WTC11 (cell line): ENCODE data around the gene TMEM145. TPM values are rescaled to one million over a fixed set of nuclear protein-coding genes. Genes with fewer than 3 reads are reported as not detected.

Experiments
- ATAC-seq: fragments of 200-7000 bp; cut with Tn5 transposase; 2 replicates; pipeline ENCODE4 v1.10.0; 2021; ENCODE audit warnings: mild to moderate bottlenecking, moderate library complexity
- CTCF ChIA-PET: fragments of 300-600 bp; sonication (Branson Sonifier 250); formaldehyde crosslinking; loops from one replicate; lab custom pipeline; 2021; ENCODE audit warnings: antibody characterized with exemption; lab: Charles Lee
- POLR2A ChIA-PET: fragments of 350-600 bp; sonication (Branson Sonifier 250); formaldehyde crosslinking; loops from one replicate; lab custom pipeline; 2021; ENCODE audit warnings: antibody characterized with exemption; lab: Charles Lee
- DNase-seq: peaks from one replicate; pipeline ENCODE4 v3.0.0; 2021; ENCODE audit warnings: low spot score
- H3K27ac Mint-ChIP-seq: 2 replicates; pipeline ENCODE4 v1.8.0; 2021; ENCODE audit warnings: mixed read lengths
- H3K27me3 Mint-ChIP-seq: 2 replicates; pipeline ENCODE4 v1.8.0; 2021; ENCODE audit warnings: low read depth, mild to moderate bottlenecking, moderate library complexity, mixed read lengths
- H3K36me3 Mint-ChIP-seq: 2 replicates; pipeline ENCODE4 v1.8.0; 2021; ENCODE audit warnings: mixed read lengths
- H3K4me1 Mint-ChIP-seq: 2 replicates; pipeline ENCODE4 v1.8.0; 2022; ENCODE audit warnings: mixed read lengths
- H3K4me3 Mint-ChIP-seq: 2 replicates; pipeline ENCODE4 v1.8.0; 2021; ENCODE audit warnings: mild to moderate bottlenecking, moderate library complexity, mixed read lengths
- H3K9me3 Mint-ChIP-seq: 2 replicates; pipeline ENCODE4 v1.8.0; 2021; ENCODE audit warnings: mixed read lengths
- ARID4B ChIP-seq: sonication (generic); formaldehyde crosslinking; IDR thresholded peaks from 2 replicates; pipeline ENCODE4 v1.8.0; 2023; ENCODE audit warnings: missing genetic modification reagents, mild to moderate bottlenecking, borderline replicate concordance
- ATF3 ChIP-seq: sonication (generic); formaldehyde crosslinking; conservative IDR thresholded peaks from 2 replicates; pipeline ENCODE4 v1.8.1; 2022; ENCODE audit warnings: mild to moderate bottlenecking, missing genetic modification reagents
- ATF6 ChIP-seq: sonication (generic); formaldehyde crosslinking; IDR thresholded peaks from 2 replicates; pipeline ENCODE4 v1.8.1; 2023; ENCODE audit warnings: mild to moderate bottlenecking, missing genetic modification reagents
- CBFB ChIP-seq: sonication (generic); formaldehyde crosslinking; IDR thresholded peaks from 2 replicates; pipeline ENCODE4 v1.8.1; 2022; ENCODE audit warnings: mild to moderate bottlenecking, low read depth, missing genetic modification reagents
- CDX4 ChIP-seq: fragments of 250-450 bp; sonication (Bioruptor Pico); IDR thresholded peaks from 2 replicates; pipeline ENCODE4 v1.9.0; 2021; ENCODE audit warnings: moderate library complexity, mild to moderate bottlenecking, inconsistent platforms, borderline replicate concordance
- CTCF ChIP-seq: fragments of 200-600 bp; IDR thresholded peaks from 2 replicates; pipeline ENCODE4 v1.8.0; 2022; ENCODE audit warnings: antibody characterized with exemption
- EMX1 ChIP-seq: fragments of 250-450 bp; sonication (Bioruptor Pico); IDR thresholded peaks from 2 replicates; pipeline ENCODE4 v1.8.0; 2021; ENCODE audit warnings: mild to moderate bottlenecking
- GTF2I ChIP-seq: fragments of 250-450 bp; sonication (Bioruptor Pico); conservative IDR thresholded peaks from 2 replicates; pipeline ENCODE4 v1.4.0; 2021; ENCODE audit warnings: mild to moderate bottlenecking
- NFYB ChIP-seq: sonication (generic); formaldehyde crosslinking; conservative IDR thresholded peaks from 2 replicates; pipeline ENCODE4 v1.8.0; 2022; ENCODE audit warnings: low read depth, missing genetic modification reagents
- NR1H2 ChIP-seq: sonication (generic); formaldehyde crosslinking; IDR thresholded peaks from 2 replicates; pipeline ENCODE4 v1.9.0; 2021; ENCODE audit warnings: mild to moderate bottlenecking, moderate library complexity, missing genetic modification reagents
- PRDM15 ChIP-seq: sonication (generic); formaldehyde crosslinking; IDR thresholded peaks from 2 replicates; pipeline ENCODE4 v1.8.0; 2022; ENCODE audit warnings: missing genetic modification reagents
- SMAD3 ChIP-seq: sonication (generic); formaldehyde crosslinking; IDR thresholded peaks from 2 replicates; pipeline ENCODE4 v1.8.0; 2022; ENCODE audit warnings: missing genetic modification reagents, mild to moderate bottlenecking, borderline replicate concordance
- TCF7 ChIP-seq: sonication (generic); formaldehyde crosslinking; IDR thresholded peaks from 2 replicates; pipeline ENCODE4 v1.8.0; 2022; ENCODE audit warnings: mild to moderate bottlenecking, low read depth, missing genetic modification reagents, moderate library complexity
- ZNF121 ChIP-seq: sonication (generic); formaldehyde crosslinking; IDR thresholded peaks from 2 replicates; pipeline ENCODE4 v1.8.0; 2023; ENCODE audit warnings: missing genetic modification reagents
- ZNF232 ChIP-seq: sonication (generic); formaldehyde crosslinking; IDR thresholded peaks from 2 replicates; pipeline ENCODE4 v1.8.0; 2022; ENCODE audit warnings: mild to moderate bottlenecking, missing genetic modification reagents
- ZNF263 ChIP-seq: sonication (generic); formaldehyde crosslinking; IDR thresholded peaks from 2 replicates; pipeline ENCODE4 v1.8.1; 2022; ENCODE audit warnings: low read depth, mild to moderate bottlenecking, moderate library complexity, missing genetic modification reagents
- ZNF512 ChIP-seq: sonication (generic); formaldehyde crosslinking; IDR thresholded peaks from 2 replicates; pipeline ENCODE4 v1.8.1; 2022; ENCODE audit warnings: missing genetic modification reagents, borderline replicate concordance
- total RNA-seq: library from RNA; stranded (reverse); gene quantifications from 3 replicates; pipeline ENCODE4 v1.2.3, GENCODE V29; 2021

TMEM145 gene
- total RNA-seq, 1 experiment from 2014 or later = 6.9 TPM

GRCh38 chr19:42328106-42328505 is 15.0 kb downstream of the TMEM145 start (continued):
- TF ChIP-seq ARID4B (CRISPR knock-in tag) (no peak), PRDM15 (CRISPR knock-in tag) (no peak), ATF6 (no peak), SMAD3 (no peak), ZNF121 (CRISPR knock-in tag) (no peak), CDX4 (CRISPR knock-in tag) (no peak), NR1H2 (CRISPR knock-in tag) (no peak), CBFB (CRISPR knock-in tag) (no peak), CTCF (no peak), ATF3 (CRISPR knock-in tag) (no peak), NFYB (CRISPR knock-in tag) (no peak), ZNF232 (CRISPR knock-in tag) (no peak)

- Mint-ChIP-seq H3K27me3 (peaks cover 6% of the 10 kb centered on the region), H3K27ac (no peak overlapping the region), H3K4me1 (peaks cover 27% of the 10 kb centered on the region), H3K36me3 (no peaks in the 10 kb centered on the region), H3K4me3 (no peak overlapping the region), H3K9me3 (no peaks in the 10 kb centered on the region)
- no peak for ATAC-seq
- no peak for DNase-seq
- POLR2A ChIA-PET = no interaction called here
- CTCF ChIA-PET = interaction anchor here (2.0 to 4.6 kb wide), 2 partner anchors 14 kb away, joined by 12 to 30 read pairs; no protein-coding TSS in a partner anchor
- TF ChIP-seq ARID4B (CRISPR knock-in tag) (no peak), GTF2I (CRISPR knock-in tag) (no peak), EMX1 (CRISPR knock-in tag) (no peak), ZNF512 (CRISPR knock-in tag) (no peak), ZNF263 (no peak), TCF7 (no peak)
Measured at GRCh38 chr19:42328854-42329253, 15.7 kb downstream of the TMEM145 start.
